ENCODE measurements around the gene RELL2.

RELL2 gene

DNA sequence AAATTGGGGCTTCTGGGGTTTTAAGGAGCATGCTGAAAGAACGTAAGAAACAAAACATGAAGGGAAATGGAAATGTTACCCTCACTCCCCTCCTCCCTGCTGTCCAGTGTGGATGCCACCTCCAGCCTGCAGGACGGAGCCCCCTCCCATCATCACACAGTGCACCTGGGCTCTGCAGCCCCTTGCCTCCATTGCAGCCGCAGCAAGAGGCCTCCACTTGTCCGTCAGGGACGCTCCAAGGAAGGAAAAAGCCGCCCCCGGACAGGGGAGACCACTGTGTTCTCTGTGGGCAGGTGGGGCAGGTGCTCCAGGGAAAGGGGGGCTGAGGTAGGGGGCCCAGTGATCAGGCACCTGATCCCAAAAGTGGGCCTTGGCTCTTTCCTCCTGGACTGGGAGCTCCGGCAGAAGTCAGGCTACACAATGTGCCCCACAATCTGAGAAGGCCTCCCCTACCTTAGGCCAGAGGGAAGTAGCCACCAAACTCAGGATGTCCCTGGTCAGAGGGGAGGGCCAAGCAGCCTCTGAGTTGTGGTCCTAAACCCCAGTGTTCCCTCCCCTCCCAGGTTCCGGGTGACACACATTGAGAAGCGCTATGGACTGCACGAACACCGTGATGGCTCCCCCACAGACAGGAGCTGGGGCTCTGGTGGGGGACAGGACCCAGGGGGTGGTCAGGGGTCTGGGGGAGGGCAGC, 2.7 kb downstream of the RELL2 start:
- ChIA-PET CTCF (no interaction called here), POLR2A (interaction anchor here (1.2 to 1.3 kb wide), 2 partner anchors 11 to 21 kb away, joined by 3 read pairs; partner anchors contain the start of gene DIAPH1)
- TF ChIP-seq FOXA1 (IDR thresholded peaks at IDR 0.05): no peak
- no peak for TF ChIP-seq LEF1 (IDR thresholded peaks at IDR 0.05; ENCODE audit: borderline replicate concordance)
- no peak for TF ChIP-seq SUZ12 (IDR thresholded peaks at IDR 0.05)

DNA sequence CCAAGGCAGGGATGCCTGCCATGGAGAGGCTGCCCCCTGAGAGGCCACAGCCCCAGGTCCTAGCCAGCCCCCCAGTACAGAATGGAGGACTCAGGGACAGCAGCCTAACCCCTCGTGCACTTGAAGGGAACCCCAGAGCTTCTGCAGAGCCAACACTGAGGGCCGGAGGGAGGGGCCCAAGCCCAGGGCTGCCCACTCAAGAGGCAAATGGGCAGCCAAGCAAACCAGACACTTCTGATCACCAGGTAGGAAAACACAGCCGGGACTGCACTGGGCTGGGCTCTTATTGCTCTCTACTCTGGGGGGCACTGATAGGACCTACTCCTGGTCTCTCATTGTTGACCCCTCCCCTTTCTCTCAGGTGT, 3.2 kb downstream of the RELL2 start:
- ChIA-PET CTCF (no interaction called here), POLR2A (interaction anchor here (1.2 kb wide), 1 partner anchor 11 kb away, joined by 3 read pairs; no protein-coding TSS in a partner anchor)
- TF ChIP-seq ARNT (IDR thresholded peaks at IDR 0.05): no peak
- no peak for TF ChIP-seq L3MBTL2 (conservative IDR thresholded peaks at IDR 0.05)
- no peak for TF ChIP-seq HDGF (IDR thresholded peaks at IDR 0.05; ENCODE audit: borderline replicate concordance)
- no peak for TF ChIP-seq FOXK2 (IDR thresholded peaks at IDR 0.05)
- TF ChIP-seq SP1 (IDR thresholded peaks at IDR 0.05): no peak
- no peak for TF ChIP-seq BHLHE40 (IDR thresholded peaks at IDR 0.05; ENCODE audit: borderline replicate concordance)
- TF ChIP-seq CTBP1 (IDR thresholded peaks at IDR 0.05; ENCODE audit: borderline replicate concordance): no peak
- TF ChIP-seq SUZ12 (IDR thresholded peaks at IDR 0.05): no peak
- no peak for TF ChIP-seq TARDBP (IDR thresholded peaks at IDR 0.05)
- no peak for TF ChIP-seq NFRKB (IDR thresholded peaks at IDR 0.05)
- TF ChIP-seq ELF4 (IDR thresholded peaks at IDR 0.05): no peak
- no peak for DNase-seq (ENCODE audit: extremely low spot score)

More for the DNA sequence above, 2.7 kb downstream of the RELL2 start:
- DNase-seq (ENCODE audit: extremely low spot score): no peak

DNA sequence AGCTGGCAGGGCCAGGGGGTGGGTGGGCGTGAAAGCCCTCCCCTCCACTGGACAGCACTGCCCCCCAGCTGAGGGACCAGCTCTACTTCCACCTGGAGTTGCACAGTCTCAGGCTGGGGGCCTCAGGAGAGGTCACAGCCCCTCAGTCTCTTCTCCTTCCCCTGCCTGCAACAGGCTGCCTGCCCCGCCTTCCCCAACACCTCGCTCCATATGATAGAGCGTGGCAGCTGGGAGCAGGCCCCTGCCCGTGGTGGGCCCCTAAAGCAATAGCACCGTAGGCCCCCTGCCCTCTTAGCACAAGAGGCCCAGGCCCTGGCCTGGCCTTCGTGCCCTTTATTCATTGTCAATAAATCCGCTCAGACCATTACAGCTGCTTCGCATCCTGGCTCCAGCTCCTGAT, 3.9 kb downstream of the RELL2 start:
- ChIA-PET POLR2A (no interaction called here), CTCF (interaction anchor here (0.9 kb wide), 1 partner anchor 10 kb away, joined by 3 read pairs; no protein-coding TSS in a partner anchor)
- no peak for TF ChIP-seq SP1 (IDR thresholded peaks at IDR 0.05)
- DNase-seq (ENCODE audit: extremely low spot score): no peak

DNA sequence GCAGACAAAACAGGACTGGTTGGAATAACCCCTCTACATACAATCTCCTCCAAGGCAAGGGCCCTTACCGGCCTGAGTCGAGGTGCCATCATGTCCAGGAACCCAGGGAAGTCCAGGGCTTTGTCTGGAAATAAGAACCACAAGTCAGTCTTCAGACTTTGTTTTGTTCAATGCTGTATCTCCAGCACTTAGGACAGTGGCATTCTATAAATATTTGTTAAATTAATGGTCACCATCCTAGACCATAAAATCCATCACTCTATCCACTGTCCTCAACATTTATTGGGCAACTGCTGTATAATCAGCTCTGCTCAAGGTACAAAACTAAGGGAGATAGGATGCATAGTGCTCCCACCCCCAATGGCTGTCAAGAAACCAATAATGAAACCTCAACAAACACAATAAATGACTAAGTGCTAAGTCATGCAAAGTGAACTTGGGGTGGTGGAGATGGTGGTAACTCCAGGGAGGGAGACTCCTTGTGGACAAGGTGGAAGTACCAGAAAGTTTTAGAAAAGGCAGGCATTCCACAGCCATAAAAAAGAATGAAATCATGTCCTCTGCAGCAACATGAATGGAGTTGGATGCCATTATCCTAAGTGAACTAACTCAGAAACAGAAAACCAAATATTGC, 5.0 kb downstream of the RELL2 start:
- CTCF ChIA-PET: interaction anchor here (1.2 kb wide), 1 partner anchor 50 kb away, joined by 4 read pairs; no protein-coding TSS in a partner anchor
- POLR2A ChIA-PET: interaction anchor here (1.4 kb wide), 1 partner anchor 9 kb away, joined by 5 read pairs; the partner anchor contains the start of gene FCHSD1
- no peak for DNase-seq (ENCODE audit: extremely low spot score)
- no peak for TF ChIP-seq SUZ12 (IDR thresholded peaks at IDR 0.05)
- no peak for TF ChIP-seq TARDBP (IDR thresholded peaks at IDR 0.05)
- no peak for TF ChIP-seq FOXA1 (IDR thresholded peaks at IDR 0.05)
- TF ChIP-seq SP1 (IDR thresholded peaks at IDR 0.05): no peak
- TF ChIP-seq FOXK2 (IDR thresholded peaks at IDR 0.05): no peak
- TF ChIP-seq, protein P1, sequence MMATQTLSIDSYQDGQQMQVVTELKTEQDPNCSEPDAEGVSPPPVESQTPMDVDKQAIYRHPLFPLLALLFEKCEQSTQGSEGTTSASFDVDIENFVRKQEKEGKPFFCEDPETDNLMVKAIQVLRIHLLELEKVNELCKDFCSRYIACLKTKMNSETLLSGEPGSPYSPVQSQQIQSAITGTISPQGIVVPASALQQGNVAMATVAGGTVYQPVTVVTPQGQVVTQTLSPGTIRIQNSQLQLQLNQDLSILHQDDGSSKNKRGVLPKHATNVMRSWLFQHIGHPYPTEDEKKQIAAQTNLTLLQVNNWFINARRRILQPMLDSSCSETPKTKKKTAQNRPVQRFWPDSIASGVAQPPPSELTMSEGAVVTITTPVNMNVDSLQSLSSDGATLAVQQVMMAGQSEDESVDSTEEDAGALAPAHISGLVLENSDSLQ (IDR thresholded peaks at IDR 0.05): no peak
- TF ChIP-seq ARNT (IDR thresholded peaks at IDR 0.05): no peak
- no peak for TF ChIP-seq NFRKB (IDR thresholded peaks at IDR 0.05)
- no peak for TF ChIP-seq L3MBTL2 (conservative IDR thresholded peaks at IDR 0.05)
- TF ChIP-seq FOXM1 (IDR thresholded peaks at IDR 0.05; ENCODE audit: borderline replicate concordance): no peak

DNA sequence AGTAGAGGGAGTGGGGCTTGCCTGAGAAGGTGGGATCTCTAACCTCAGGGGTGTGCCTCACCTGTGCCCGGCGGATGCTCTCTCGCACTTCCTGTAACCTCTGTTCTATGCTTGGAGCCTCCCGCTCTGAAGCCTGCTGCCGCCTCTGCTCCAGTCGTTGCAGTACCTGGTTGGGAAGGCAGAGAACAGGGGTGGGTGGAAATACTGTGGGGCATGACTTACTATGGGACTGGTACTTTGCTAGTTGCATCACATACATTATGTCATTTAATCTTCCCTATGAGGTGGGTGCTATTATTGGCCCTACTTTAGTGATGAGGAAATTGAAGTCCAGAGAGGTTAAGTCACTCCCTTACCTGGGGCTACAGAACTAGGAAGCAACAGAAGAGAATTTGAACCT, 9.2 kb downstream of the RELL2 start:
- no peak for DNase-seq (ENCODE audit: extremely low spot score)
- no peak for TF ChIP-seq FOXM1 (IDR thresholded peaks at IDR 0.05; ENCODE audit: borderline replicate concordance)
- no peak for TF ChIP-seq CTBP1 (IDR thresholded peaks at IDR 0.05; ENCODE audit: borderline replicate concordance)
- no peak for TF ChIP-seq ELF4 (IDR thresholded peaks at IDR 0.05)
- no peak for TF ChIP-seq FOXA1 (IDR thresholded peaks at IDR 0.05)
- no peak for TF ChIP-seq SP1 (IDR thresholded peaks at IDR 0.05)
- TF ChIP-seq, protein P1 (IDR thresholded peaks at IDR 0.05): no peak
- no peak for TF ChIP-seq FOXK2 (IDR thresholded peaks at IDR 0.05)
- TF ChIP-seq ZNF384 (IDR thresholded peaks at IDR 0.05): no peak
- no peak for TF ChIP-seq L3MBTL2 (conservative IDR thresholded peaks at IDR 0.05)
- POLR2A ChIA-PET: interaction anchor here (2.9 kb wide), 1 partner anchor 9 kb away, joined by 27 read pairs; the partner anchor contains the start of genes HDAC3 and RELL2
- CTCF ChIA-PET: no interaction called here

DNA sequence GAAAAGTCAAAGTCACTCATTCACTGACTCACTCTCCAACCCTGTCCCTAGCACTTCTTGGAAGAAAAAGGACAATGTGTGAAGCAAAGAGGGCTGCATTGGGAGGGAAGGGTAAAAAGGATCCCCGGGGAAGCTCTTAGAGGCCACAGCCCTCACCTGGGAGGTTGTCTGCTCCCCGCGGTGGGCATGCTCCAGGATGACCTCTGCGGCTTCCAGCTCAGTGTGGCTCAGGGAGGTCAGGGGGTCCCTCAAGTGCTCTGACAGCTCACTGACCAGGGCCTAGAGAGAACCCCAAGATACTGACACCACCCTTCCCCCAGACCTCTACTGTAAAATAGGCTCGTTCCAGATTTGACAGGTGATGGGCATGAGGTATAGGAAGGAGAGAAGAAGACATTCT, 10.4 kb downstream of the RELL2 start:
- no peak for DNase-seq (ENCODE audit: extremely low spot score)
- POLR2A ChIA-PET: interaction anchor here (1.3 to 2.9 kb wide), 2 partner anchors 10 to 322 kb away, joined by 3 to 27 read pairs; partner anchors contain the start of genes HDAC3 and RELL2
- CTCF ChIA-PET: interaction anchor here (0.7 to 0.9 kb wide), 3 partner anchors 9 to 80 kb away, joined by 4 to 5 read pairs (median 5); no protein-coding TSS in a partner anchor
- TF ChIP-seq, protein P1 (IDR thresholded peaks at IDR 0.05): no peak
- TF ChIP-seq TARDBP (IDR thresholded peaks at IDR 0.05): no peak

DNA sequence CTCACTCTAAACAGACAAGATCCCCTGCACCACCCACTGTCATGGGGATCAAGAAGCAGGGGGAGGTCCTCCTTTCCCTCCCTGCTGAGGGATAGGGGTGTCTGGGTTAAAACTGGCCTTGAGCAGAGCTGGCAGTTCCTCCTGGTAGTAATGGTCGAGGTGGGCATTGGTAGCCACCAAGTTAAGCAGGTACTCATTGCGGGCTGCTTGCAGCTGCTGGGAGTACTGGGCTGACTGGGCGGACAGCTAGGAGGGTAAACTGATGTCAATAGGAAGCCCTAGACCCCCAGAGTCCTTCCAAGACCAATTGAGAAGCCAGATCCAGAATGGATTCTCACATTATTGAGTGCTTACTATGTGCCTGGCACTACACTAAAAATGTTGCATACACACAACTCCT, 11.1 kb downstream of the RELL2 start:
- TF ChIP-seq CTBP1 (IDR thresholded peaks at IDR 0.05; ENCODE audit: borderline replicate concordance) (no peak), BHLHE40 (IDR thresholded peaks at IDR 0.05; ENCODE audit: borderline replicate concordance) (no peak), ELF4 (IDR thresholded peaks at IDR 0.05) (no peak), HDGF (IDR thresholded peaks at IDR 0.05; ENCODE audit: borderline replicate concordance) (no peak), FOXK2 (IDR thresholded peaks at IDR 0.05) (no peak), TARDBP (IDR thresholded peaks at IDR 0.05) (no peak), SUZ12 (IDR thresholded peaks at IDR 0.05) (no peak), LEF1 (IDR thresholded peaks at IDR 0.05; ENCODE audit: borderline replicate concordance) (no peak), L3MBTL2 (conservative IDR thresholded peaks at IDR 0.05) (no peak), ZNF384 (IDR thresholded peaks at IDR 0.05) (no peak), SP1 (IDR thresholded peaks at IDR 0.05) (no peak), NFRKB (IDR thresholded peaks at IDR 0.05) (no peak), ARNT (IDR thresholded peaks at IDR 0.05) (no peak), FOXA1 (IDR thresholded peaks at IDR 0.05) (no peak)
- TF ChIP-seq, protein P1 (IDR thresholded peaks at IDR 0.05): no peak
- DNase-seq (ENCODE audit: extremely low spot score): no peak
- ChIA-PET POLR2A (interaction anchor here (1.3 to 2.9 kb wide), 2 partner anchors 11 to 322 kb away, joined by 3 to 27 read pairs; partner anchors contain the start of genes HDAC3 and RELL2), CTCF (interaction anchor here (0.9 kb wide), 1 partner anchor 56 kb away, joined by 4 read pairs; no protein-coding TSS in a partner anchor)
